Psoas muscle (tissue), 8 donors: ENCODE measurements around the gene NEK7. TPM values are rescaled to one million over a fixed set of nuclear protein-coding genes. Genes with fewer than 3 reads are reported as not detected.

ENCODE experiments used
- ATAC-seq, 4 donors: fragments of 200-7000 bp; cut with Tn5 transposase; one replicate each; pipeline ENCODE4 v1.9.1; 2020; ENCODE audit warnings: moderate library complexity in 3 of 4, mild to moderate bottlenecking in 2 of 4
- DNase-seq, 2 donors: peaks; one replicate each; pipeline ENCODE4 v3.0.0-alpha.2; 2020
- H3K27ac ChIP-seq: fragments of 200-600 bp; one replicate; pipeline ENCODE4 v1.8.0; 2022
- H3K27me3 ChIP-seq, 3 donors: fragments of 200-600 bp in 1 of 3; one replicate each; pipeline versions ENCODE4 v1.6.1 to v1.8.0; 2013 to 2022; ENCODE audit warnings: low read length in 2 of 3, mild to moderate bottlenecking in 2 of 3, moderate library complexity in 1 of 3; ENCODE audit not compliant: insufficient read depth in 3 of 3
- H3K36me3 ChIP-seq, 2 donors: fragments of 200-600 bp in 1 of 2; one replicate each; pipeline versions ENCODE4 v1.6.1 to v1.8.0; 2013 to 2022; ENCODE audit warnings: low read depth in 1 of 2, mild to moderate bottlenecking in 1 of 2, moderate library complexity in 1 of 2; ENCODE audit not compliant: insufficient read depth in 1 of 2
- H3K4me1 ChIP-seq: fragments of 200-600 bp; one replicate; pipeline ENCODE4 v1.8.0; 2022
- H3K4me3 ChIP-seq: fragments of 200-600 bp; one replicate; pipeline ENCODE4 v1.8.0; 2022; ENCODE audit warnings: mild to moderate bottlenecking
- H3K9me3 ChIP-seq: fragments of 200-600 bp; one replicate; pipeline ENCODE4 v1.8.0; 2022
- CTCF ChIP-seq: fragments of 200-600 bp; IDR thresholded peaks from one replicate; pipeline ENCODE4 v1.8.0; 2022; ENCODE audit warnings: antibody characterized with exemption
- WGBS, 3 donors: extraction: QIAGEN DNeasy Blood & Tissue Kit; methylation state at CpG; one replicate each; pipeline versions ENCODE4 v1.1.6 to v1.1.7; 2013; 5-methylcytosine and 5-hydroxymethylcytosine counted together
- intact Hi-C, 2 donors: fragments of 100-400 bp; cut with DNase I; formaldehyde crosslinking; loops; one replicate each; pipeline versions ENCODE4 v1.11.0 to v1.14.2; 2022
- polyA plus RNA-seq, 3 donors: library from polyadenylated mRNA; stranded (reverse); fragments of 200-250 nt; gene quantifications; one replicate each; pipeline ENCODE4 v1.2.3, GENCODE V29; 2013
- total RNA-seq, 4 donors: library from RNA; stranded (reverse); fragmentation: NEBNext Ultra II Directional in 2 of 4; extraction: Animal tissue kit (Norgen Biotek cat#: 25700) in 2 of 4; gene quantifications; one replicate each; pipeline versions ENCODE4 v1.2.1 to v1.2.4, GENCODE V29; 2021 to 2023
- donor health status: healthy with polysubstance abuse.
- donor health status: DM: no; HTN: no; CAD: no; lungs with moderate emphysema.
- donor health status: Bipolar disorder and iron deficiency.
- donor health status: healthy.
- donor health status: DM: yes; HTN: yes; CAD: no.
- donor health status: DM: no; HTN: no; CAD: no.
- donor health status: DM: no; HTN: no; CAD: no.
- donor health status: DM: yes; HTN: yes; CAD: no.

The NEK7 gene
- total and polyA plus RNA-seq, 7 donors = 10.1 to 88.2 (median 61.3) TPM

GRCh38 chr1:198254521-198254920 lies 97.7 kb downstream of the NEK7 start:
- no peaks in the 10 kb centered on the region for H3K27me3 ChIP-seq
- no peak for DNase-seq
- no peak overlapping the region for H3K27ac ChIP-seq
- H3K9me3 ChIP-seq = no peaks in the 10 kb centered on the region
- intact Hi-C loops = no loop called here
- ATAC-seq = no peak
- H3K36me3 ChIP-seq = no peaks in the 10 kb centered on the region
- no peak overlapping the region for H3K4me3 ChIP-seq
- TF ChIP-seq CTCF = no peak
- peaks cover 26% of the 10 kb centered on the region for H3K4me1 ChIP-seq
- 55 to 62% (median 56%) methylated on average over 2 of the region's 2 CpGs for WGBS, 3 donors

DNA sequence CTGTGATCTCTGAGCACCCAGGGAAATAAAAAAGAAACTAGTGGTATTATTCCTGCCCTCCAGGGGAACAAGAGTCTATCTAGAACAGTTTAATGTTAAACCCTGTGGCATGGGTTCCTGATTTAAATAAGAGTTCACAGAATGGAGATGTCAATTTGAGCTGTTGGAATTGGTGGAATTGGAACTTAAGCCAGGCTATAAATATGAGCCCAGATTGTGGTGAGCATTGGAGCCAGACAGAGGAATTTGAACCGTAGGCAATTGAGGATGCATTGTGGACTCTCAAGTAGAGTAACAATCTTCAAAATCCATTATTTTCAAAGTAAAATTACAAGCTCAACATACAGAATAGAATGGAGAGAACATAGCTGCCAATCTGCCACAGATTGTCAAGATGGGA lies 98.2 kb downstream of the NEK7 start:
- Histone ChIP-seq H3K27ac (no peak overlapping the region), H3K36me3 (no peaks in the 10 kb centered on the region), H3K4me3 (no peak overlapping the region), H3K27me3 (no peaks in the 10 kb centered on the region), H3K9me3 (no peaks in the 10 kb centered on the region), H3K4me1 (peaks cover 26% of the 10 kb centered on the region)
- 23 to 37% (median 25%) methylated on average over 1 of the region's 1 CpG for WGBS, 3 donors
- ATAC-seq (no peak), DNase-seq (no peak)
- intact Hi-C loops = no loop called here
- no peak for TF ChIP-seq CTCF

DNA sequence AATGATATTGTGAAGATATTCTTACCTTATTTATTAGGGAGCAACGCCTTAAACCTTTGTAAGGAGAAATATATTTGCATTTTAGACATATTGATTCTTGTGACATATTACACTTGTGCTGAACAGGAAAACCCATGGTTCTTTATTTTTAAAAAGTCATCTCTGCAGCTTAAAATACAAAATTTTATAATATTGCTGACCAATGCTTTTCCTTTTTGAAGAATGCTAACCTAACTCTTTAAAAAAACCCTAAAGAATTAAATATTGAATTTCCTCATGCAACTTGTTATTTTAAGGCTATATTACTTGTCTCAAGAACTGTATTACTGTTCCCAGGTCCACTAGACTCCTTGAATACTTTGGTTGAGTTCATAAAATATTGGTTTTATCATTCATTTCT lies 99.0 kb downstream of the NEK7 start:
- DNase-seq (no peak), ATAC-seq (no peak)
- H3K4me3 ChIP-seq = no peak overlapping the region
- no peak overlapping the region for H3K27ac ChIP-seq
- peaks cover 29% of the 10 kb centered on the region for H3K4me1 ChIP-seq
- intact Hi-C loops = no loop called here
- no peak for TF ChIP-seq CTCF
- no peaks in the 10 kb centered on the region for H3K9me3 ChIP-seq
- 91 to 100% (median 98%) methylated on average over 1 of the region's 1 CpG for WGBS, 3 donors
- H3K36me3 ChIP-seq = no peaks in the 10 kb centered on the region
- H3K27me3 ChIP-seq = no peaks in the 10 kb centered on the region

- DNase-seq = no peak
- Histone ChIP-seq H3K4me1 (peaks cover 21% of the 10 kb centered on the region), H3K36me3 (no peaks in the 10 kb centered on the region), H3K9me3 (no peaks in the 10 kb centered on the region), H3K4me3 (no peak overlapping the region), H3K27me3 (no peaks in the 10 kb centered on the region), H3K27ac (no peak overlapping the region)
- intact Hi-C loops = no loop called here
- ATAC-seq = no peak
- no peak for TF ChIP-seq CTCF
Observed at GRCh38 chr1:198258491-198258890, 101.7 kb downstream of the NEK7 start.

GRCh38 chr1:198259333-198260074 lies 102.7 kb downstream of the NEK7 start:
- no peak overlapping the region for H3K27ac ChIP-seq
- intact Hi-C loops = loop anchor here in 1 of 2 donors (10.0 kb wide), 1 partner anchor 95 kb away; no protein-coding TSS in a partner anchor
- peaks cover 13% of the 10 kb centered on the region for H3K4me1 ChIP-seq
- H3K4me3 ChIP-seq = no peak overlapping the region
- WGBS, 3 donors = 85 to 94% (median 90%) methylated on average over 3 of the region's 3 CpGs
- TF ChIP-seq CTCF = no peak
- H3K36me3 ChIP-seq = no peaks in the 10 kb centered on the region
- DNase-seq (no peak), ATAC-seq (no peak)
- H3K9me3 ChIP-seq = no peaks in the 10 kb centered on the region
- no peaks in the 10 kb centered on the region for H3K27me3 ChIP-seq
